Measurements from ENCODE around the gene SOHLH1.

DNA sequence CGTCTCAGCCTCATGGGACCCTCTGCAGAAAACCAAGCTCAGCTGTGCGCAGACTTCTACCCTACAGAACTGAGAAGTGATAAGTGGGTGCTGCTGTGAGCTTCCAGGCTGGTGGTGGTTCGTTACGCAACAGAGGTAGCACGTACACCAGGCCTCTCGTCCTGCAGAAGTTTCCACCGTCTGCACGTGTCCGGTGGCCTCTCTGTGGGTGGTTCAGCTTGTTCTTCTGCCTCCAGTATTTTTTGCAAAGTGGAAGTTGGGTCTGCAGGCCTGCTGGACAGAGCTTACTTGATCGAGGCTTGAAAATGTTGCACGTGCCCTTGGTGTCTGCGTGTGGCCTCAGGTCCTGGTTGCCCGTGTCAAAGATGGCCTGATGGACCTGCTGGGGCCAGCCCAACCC lies 30.2 kb upstream of the SOHLH1 start:
- TF ChIP-seq, protein P1, sequence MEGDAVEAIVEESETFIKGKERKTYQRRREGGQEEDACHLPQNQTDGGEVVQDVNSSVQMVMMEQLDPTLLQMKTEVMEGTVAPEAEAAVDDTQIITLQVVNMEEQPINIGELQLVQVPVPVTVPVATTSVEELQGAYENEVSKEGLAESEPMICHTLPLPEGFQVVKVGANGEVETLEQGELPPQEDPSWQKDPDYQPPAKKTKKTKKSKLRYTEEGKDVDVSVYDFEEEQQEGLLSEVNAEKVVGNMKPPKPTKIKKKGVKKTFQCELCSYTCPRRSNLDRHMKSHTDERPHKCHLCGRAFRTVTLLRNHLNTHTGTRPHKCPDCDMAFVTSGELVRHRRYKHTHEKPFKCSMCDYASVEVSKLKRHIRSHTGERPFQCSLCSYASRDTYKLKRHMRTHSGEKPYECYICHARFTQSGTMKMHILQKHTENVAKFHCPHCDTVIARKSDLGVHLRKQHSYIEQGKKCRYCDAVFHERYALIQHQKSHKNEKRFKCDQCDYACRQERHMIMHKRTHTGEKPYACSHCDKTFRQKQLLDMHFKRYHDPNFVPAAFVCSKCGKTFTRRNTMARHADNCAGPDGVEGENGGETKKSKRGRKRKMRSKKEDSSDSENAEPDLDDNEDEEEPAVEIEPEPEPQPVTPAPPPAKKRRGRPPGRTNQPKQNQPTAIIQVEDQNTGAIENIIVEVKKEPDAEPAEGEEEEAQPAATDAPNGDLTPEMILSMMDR (IDR thresholded peaks at IDR 0.05; ENCODE audit: low read depth, low read length, poor library complexity, severe bottlenecking), result no peak
- no peak for TF ChIP-seq EZH2phosphoT487 (IDR thresholded peaks at IDR 0.05; ENCODE audit: borderline replicate concordance, low read length)

Data from DOHH2 (cell line).